Measurements from ENCODE around the gene KSR1.

The KSR1 gene

GRCh38 chr17:27558341-27558740, 102.1 kb downstream of the KSR1 start:
- DNase-seq = no peak

- DNase-seq = no peak
Measured at GRCh38 chr17:27558842-27559505, 102.7 kb downstream of the KSR1 start.

GRCh38 chr17:27559506-27560481, 103.5 kb downstream of the KSR1 start:
- DNase-seq = no peak

GRCh38 chr17:27560668-27561067, 104.4 kb downstream of the KSR1 start:
- DNase-seq = no peak

- DNase-seq = no peak
Measured at GRCh38 chr17:27562777-27563455, 106.7 kb downstream of the KSR1 start.

- no peak for DNase-seq
Measured at GRCh38 chr17:27563532-27563931, 107.3 kb downstream of the KSR1 start.

- no peak for DNase-seq
Measured at GRCh38 chr17:27564463-27564862, 108.2 kb downstream of the KSR1 start.

- no peak for DNase-seq
Measured at GRCh38 chr17:27565874-27566670, 109.8 kb downstream of the KSR1 start.

GRCh38 chr17:27566671-27567562, 110.7 kb downstream of the KSR1 start:
- DNase-seq = no peak

GRCh38 chr17:27567563-27567859, 111.3 kb downstream of the KSR1 start:
- no peak for DNase-seq

GRCh38 chr17:27568216-27568615, 112.0 kb downstream of the KSR1 start:
- no peak for DNase-seq

GRCh38 chr17:27568811-27569210, 112.6 kb downstream of the KSR1 start:
- no peak for DNase-seq

- peak; percentile 80 for DNase-seq
Measured at GRCh38 chr17:27569257-27569722, 113.0 kb downstream of the KSR1 start.

- no peak for DNase-seq
Measured at GRCh38 chr17:27569884-27570577, 113.8 kb downstream of the KSR1 start.

- no peak for DNase-seq
Measured at GRCh38 chr17:27570578-27570914, 114.3 kb downstream of the KSR1 start.

- DNase-seq = no peak
Measured at GRCh38 chr17:27571563-27572352, 115.5 kb downstream of the KSR1 start.

GRCh38 chr17:27572665-27573064, 116.4 kb downstream of the KSR1 start:
- DNase-seq = peak; percentile 79

GRCh38 chr17:27573548-27573947, 117.3 kb downstream of the KSR1 start:
- no peak for DNase-seq

- no peak for DNase-seq
Measured at GRCh38 chr17:27573971-27574525, 117.8 kb downstream of the KSR1 start.
